Measurements from ENCODE around the gene ETV3. TPM values are rescaled to one million over a fixed set of nuclear protein-coding genes. Genes with fewer than 3 reads are reported as not detected.

The ETV3 gene
- total RNA-seq, 1 donor from 2014 or later = 14.6 TPM

DNA sequence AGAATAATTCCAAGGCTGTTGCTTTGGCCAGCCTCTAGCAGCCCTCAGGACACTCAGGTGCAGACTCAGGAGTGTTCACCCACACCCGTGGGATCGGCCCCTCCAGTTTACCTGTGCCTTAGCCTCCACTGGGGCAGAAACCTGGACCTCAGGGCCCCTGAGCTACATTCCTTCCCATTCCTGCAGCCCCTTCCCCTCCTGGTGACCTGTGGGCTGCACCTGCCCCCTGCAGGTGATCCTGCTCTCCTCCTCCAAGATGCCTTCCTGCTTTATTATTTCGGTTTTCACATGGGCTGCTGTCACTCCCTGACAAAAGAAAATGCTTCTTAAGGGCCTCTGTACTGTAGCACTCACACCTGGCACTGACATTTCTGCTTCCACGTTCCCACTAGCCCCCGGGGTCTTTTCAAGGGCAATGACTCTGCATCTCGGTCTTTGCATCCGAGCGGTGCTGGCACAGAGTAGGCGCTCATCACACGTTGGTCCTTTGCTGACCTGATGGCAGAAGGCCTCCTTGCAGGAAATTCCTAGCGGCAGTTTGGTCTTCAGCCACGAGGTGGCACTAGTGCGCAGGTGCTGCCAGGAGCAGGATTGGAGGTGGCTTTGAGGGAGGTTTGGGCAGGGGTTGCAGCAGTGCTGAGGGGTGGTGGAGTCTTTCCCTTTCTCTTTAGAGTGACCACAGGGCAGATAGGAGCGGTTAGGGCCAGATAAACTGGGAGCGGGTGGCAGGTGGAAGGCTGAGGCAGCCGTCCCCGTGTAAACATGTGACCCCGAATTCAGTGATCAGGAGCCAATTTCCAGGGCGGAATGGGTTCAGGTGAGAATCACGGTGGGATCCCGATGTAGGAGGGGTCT lies 25.3 kb upstream of the ETV3 start:
- no peak overlapping the region for H3K4me3 ChIP-seq
- no peak overlapping the region for H3K27ac ChIP-seq (replicated peaks)
- H3K4me1 ChIP-seq = no peaks in the 10 kb centered on the region
- TF ChIP-seq, protein P1, sequence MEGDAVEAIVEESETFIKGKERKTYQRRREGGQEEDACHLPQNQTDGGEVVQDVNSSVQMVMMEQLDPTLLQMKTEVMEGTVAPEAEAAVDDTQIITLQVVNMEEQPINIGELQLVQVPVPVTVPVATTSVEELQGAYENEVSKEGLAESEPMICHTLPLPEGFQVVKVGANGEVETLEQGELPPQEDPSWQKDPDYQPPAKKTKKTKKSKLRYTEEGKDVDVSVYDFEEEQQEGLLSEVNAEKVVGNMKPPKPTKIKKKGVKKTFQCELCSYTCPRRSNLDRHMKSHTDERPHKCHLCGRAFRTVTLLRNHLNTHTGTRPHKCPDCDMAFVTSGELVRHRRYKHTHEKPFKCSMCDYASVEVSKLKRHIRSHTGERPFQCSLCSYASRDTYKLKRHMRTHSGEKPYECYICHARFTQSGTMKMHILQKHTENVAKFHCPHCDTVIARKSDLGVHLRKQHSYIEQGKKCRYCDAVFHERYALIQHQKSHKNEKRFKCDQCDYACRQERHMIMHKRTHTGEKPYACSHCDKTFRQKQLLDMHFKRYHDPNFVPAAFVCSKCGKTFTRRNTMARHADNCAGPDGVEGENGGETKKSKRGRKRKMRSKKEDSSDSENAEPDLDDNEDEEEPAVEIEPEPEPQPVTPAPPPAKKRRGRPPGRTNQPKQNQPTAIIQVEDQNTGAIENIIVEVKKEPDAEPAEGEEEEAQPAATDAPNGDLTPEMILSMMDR (IDR thresholded peaks at IDR 0.05; ENCODE audit: borderline replicate concordance) = peak; percentile 91
- H3K36me3 ChIP-seq = no peaks in the 10 kb centered on the region
- H3K9me3 ChIP-seq (replicated peaks) = no peaks in the 10 kb centered on the region
- DNase-seq = peak; percentile 62
- H3K27me3 ChIP-seq (ENCODE audit: low read depth) = peaks cover 56% of the 10 kb centered on the region
- intact Hi-C loops (cut with micrococcal nuclease) = no loop called here

DNA sequence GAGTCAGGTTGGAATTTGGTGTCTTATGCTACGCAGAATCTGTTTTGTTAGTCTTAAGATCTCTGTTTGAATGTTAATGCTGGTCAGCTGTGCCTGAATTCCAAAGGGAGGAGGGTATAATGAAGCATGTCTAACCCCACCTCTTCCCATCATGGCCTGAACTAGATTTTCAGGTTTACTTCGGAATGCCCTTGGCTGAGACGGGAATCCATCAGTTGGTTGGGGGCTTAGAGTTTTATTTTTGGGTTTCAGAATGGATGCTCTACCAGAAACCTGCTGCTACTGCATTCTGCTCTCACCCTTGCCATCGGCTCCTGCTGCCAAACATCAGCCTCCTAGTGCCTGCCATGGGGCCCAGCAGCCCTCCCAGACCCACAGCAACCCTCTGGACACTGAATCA lies 24.1 kb upstream of the ETV3 start:
- Histone ChIP-seq H3K9me3 (replicated peaks) (no peaks in the 10 kb centered on the region), H3K4me3 (no peak overlapping the region), H3K27ac (replicated peaks) (no peak overlapping the region), H3K36me3 (no peaks in the 10 kb centered on the region), H3K4me1 (no peaks in the 10 kb centered on the region), H3K27me3 (ENCODE audit: low read depth) (peaks cover 54% of the 10 kb centered on the region)
- intact Hi-C loops (cut with micrococcal nuclease) = no loop called here
- no peak for DNase-seq
- TF ChIP-seq, protein P1 (IDR thresholded peaks at IDR 0.05; ENCODE audit: borderline replicate concordance) = no peak

DNA sequence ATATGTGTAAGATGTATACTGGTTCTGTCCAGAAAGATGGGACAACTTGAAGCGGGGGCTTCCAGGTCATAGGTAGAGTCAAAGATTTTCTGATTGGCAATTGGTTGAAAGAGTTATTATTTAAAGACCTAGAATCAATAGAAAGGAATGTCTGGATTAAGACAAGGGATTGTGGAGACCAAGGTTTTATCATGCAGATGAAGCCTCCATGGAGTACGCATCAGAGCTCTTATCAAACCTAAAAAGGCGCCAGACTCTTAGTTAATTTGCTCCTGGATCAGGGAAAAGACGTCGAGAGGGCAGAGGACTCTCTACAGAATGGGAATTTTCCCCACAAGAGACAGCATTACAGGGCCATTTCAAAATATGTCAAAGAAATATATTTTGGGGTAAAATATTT lies 23.7 kb upstream of the ETV3 start:
- DNase-seq = no peak
- intact Hi-C loops (cut with micrococcal nuclease) = no loop called here
- H3K27ac ChIP-seq (replicated peaks) = no peak overlapping the region

DNA sequence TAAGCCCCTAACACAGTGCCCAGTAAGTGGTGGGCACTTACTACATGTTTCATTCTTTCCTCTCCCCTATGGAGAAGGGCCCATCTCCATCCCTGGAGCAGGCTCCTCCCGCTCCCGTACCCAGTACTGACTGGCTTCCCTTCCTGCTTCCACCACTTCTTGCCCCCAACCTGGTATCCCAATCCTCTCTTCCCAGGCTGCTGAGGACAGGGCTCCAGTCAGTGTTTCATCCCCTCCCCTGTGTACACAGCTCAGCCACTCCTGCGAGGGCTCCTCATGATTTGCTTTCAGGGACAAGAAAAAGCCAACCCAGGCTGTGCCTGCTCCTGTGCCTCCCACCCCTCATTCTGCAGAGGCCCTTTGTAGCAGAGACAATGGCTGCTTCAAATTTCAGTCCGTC lies 20.8 kb upstream of the ETV3 start:
- H3K27me3 ChIP-seq (ENCODE audit: low read depth) = peaks cover 31% of the 10 kb centered on the region
- intact Hi-C loops (cut with micrococcal nuclease) = no loop called here
- DNase-seq = no peak
- H3K27ac ChIP-seq (replicated peaks) = no peak overlapping the region
- H3K4me1 ChIP-seq = peaks cover 25% of the 10 kb centered on the region
- H3K9me3 ChIP-seq (replicated peaks) = no peaks in the 10 kb centered on the region
- TF ChIP-seq, protein P1 (IDR thresholded peaks at IDR 0.05; ENCODE audit: borderline replicate concordance) = no peak
- no peak overlapping the region for H3K4me3 ChIP-seq
- H3K36me3 ChIP-seq = no peaks in the 10 kb centered on the region

More for the DNA sequence above, 23.7 kb upstream of the ETV3 start:
- no peak overlapping the region for H3K4me3 ChIP-seq
- H3K4me1 ChIP-seq = no peaks in the 10 kb centered on the region
- TF ChIP-seq, protein P1 (IDR thresholded peaks at IDR 0.05; ENCODE audit: borderline replicate concordance) = no peak
- H3K9me3 ChIP-seq (replicated peaks) = no peaks in the 10 kb centered on the region
- H3K36me3 ChIP-seq = no peaks in the 10 kb centered on the region
- H3K27me3 ChIP-seq (ENCODE audit: low read depth) = peaks cover 53% of the 10 kb centered on the region

DNA sequence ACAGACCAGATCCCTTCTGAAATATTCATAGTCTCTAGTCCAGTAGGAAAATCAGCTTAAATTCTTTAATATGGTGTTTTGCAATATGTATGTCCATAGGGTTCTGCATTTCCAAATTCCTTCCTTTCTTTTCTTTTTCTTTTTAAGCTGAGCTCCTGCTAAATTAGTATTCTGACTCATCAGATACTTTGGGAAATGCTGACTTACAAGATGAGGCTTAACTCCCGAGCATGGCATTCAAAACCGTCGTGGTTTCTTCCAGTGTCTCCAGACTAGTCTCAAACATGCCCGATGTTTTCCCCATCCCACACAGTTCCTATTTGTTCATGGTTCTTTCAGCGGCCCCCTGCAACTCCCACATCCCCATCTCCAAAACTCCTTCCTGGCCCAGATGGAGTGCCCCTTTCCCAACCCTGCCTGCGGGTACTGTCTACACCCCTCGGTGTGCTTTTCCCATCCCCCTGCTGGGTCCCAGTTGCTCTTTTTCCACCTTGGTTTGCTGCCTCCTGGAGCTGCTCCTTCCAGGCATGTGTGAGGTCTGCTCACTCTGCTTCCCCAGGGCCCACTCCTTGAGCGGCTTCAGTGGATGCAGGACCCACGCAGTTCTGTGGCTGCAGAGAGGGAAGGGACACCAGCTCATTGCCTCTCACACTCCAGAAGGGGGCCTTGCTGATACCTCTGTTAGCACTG lies 19.5 kb upstream of the ETV3 start:
- H3K9me3 ChIP-seq (replicated peaks) = no peaks in the 10 kb centered on the region
- peaks cover 27% of the 10 kb centered on the region for H3K27me3 ChIP-seq (ENCODE audit: low read depth)
- H3K36me3 ChIP-seq = no peaks in the 10 kb centered on the region
- H3K4me1 ChIP-seq = peaks cover 31% of the 10 kb centered on the region
- TF ChIP-seq, protein P1 (IDR thresholded peaks at IDR 0.05; ENCODE audit: borderline replicate concordance) = no peak
- H3K4me3 ChIP-seq = no peak overlapping the region
- no peak for DNase-seq
- intact Hi-C loops (cut with micrococcal nuclease) = loop anchor here (2.0 kb wide), 1 partner anchor 67 kb away; no protein-coding TSS in a partner anchor
- no peak overlapping the region for H3K27ac ChIP-seq (replicated peaks)
